Neutrophil (primary cell): Measurements from ENCODE around the gene SRRM3.
"Not testable (repeated sequence)": the region's sequence is repeated elsewhere in the genome, so short reads cannot be mapped to it uniquely, and the experiment has no call there.

Experiments used
- H3K27ac ChIP-seq: fragments of 200-600 bp; sonication (generic); 2 replicates; pipeline ENCODE4 v1.5.1; 2016; ENCODE audit warnings: mild to moderate bottlenecking, moderate library complexity
- H3K27me3 ChIP-seq: fragments of 200-600 bp; sonication (generic); 2 replicates; pipeline ENCODE4 v1.6.0; 2016; ENCODE audit warnings: mild to moderate bottlenecking
- H3K36me3 ChIP-seq: fragments of 200-600 bp; sonication (generic); 2 replicates; pipeline ENCODE4 v1.5.1; 2017
- H3K4me1 ChIP-seq, 2 experiments: fragments of 200-600 bp in 1 of 2; sonication (generic) in 1 of 2; 1 replicate in 1 of 2; 2 replicates in 1 of 2; pipeline versions ENCODE4 v1.5.1 to v1.6.1; 2013 to 2016; ENCODE audit warnings: low read depth in 1 of 2, low read length in 1 of 2, mild to moderate bottlenecking in 1 of 2, moderate library complexity in 1 of 2; ENCODE audit not compliant: control insufficient read depth in 1 of 2, insufficient read depth in 1 of 2
- H3K4me3 ChIP-seq, 2 experiments: fragments of 200-600 bp in 1 of 2; sonication (generic) in 1 of 2; 1 replicate in 1 of 2; 2 replicates in 1 of 2; pipeline ENCODE4 v1.5.1; 2013 to 2016; ENCODE audit warnings: low read depth in 1 of 2, low read length in 1 of 2, mild to moderate bottlenecking in 1 of 2, moderate library complexity in 1 of 2
- H3K9me3 ChIP-seq: fragments of 200-600 bp; sonication (generic); 2 replicates; pipeline ENCODE4 v1.5.1; 2016
- CTCF ChIP-seq: fragments of 200-600 bp; sonication (generic); IDR thresholded peaks from 2 replicates; pipeline ENCODE4 v1.5.1; 2016; ENCODE audit warnings: antibody characterized with exemption

Gene SRRM3

GRCh38 chr7:76236224-76236623 is 34.5 kb downstream of the SRRM3 start:
- TF ChIP-seq CTCF = no peak
- H3K36me3 ChIP-seq = no peaks in the 10 kb centered on the region
- H3K4me3 ChIP-seq = no peak overlapping the region
- no peak overlapping the region for H3K27ac ChIP-seq
- no peaks in the 10 kb centered on the region for H3K9me3 ChIP-seq
- peaks cover 77% of the 10 kb centered on the region for H3K27me3 ChIP-seq
- peaks cover 0 to 5% of the 10 kb centered on the region in 2 experiments for H3K4me1 ChIP-seq

GRCh38 chr7:76238326-76238725 is 36.6 kb downstream of the SRRM3 start:
- Histone ChIP-seq H3K4me3 (no peak overlapping the region), H3K36me3 (no peaks in the 10 kb centered on the region), H3K27ac (no peak overlapping the region), H3K4me1 (peaks cover 0 to 5% of the 10 kb centered on the region in 2 experiments), H3K9me3 (no peaks in the 10 kb centered on the region), H3K27me3 (peaks cover 56% of the 10 kb centered on the region)
- TF ChIP-seq CTCF = no peak

- H3K36me3 ChIP-seq = no peaks in the 10 kb centered on the region
- no peak overlapping the region for H3K4me3 ChIP-seq
- no peak overlapping the region for H3K27ac ChIP-seq
- TF ChIP-seq CTCF = no peak
- peaks cover 41% of the 10 kb centered on the region for H3K27me3 ChIP-seq
- H3K9me3 ChIP-seq = no peaks in the 10 kb centered on the region
- H3K4me1 ChIP-seq = no peaks in the 10 kb centered on the region
Observed at GRCh38 chr7:76241141-76241540, 39.4 kb downstream of the SRRM3 start.

- not testable (repeated sequence) for H3K4me1 ChIP-seq, H3K36me3 ChIP-seq, H3K4me3 ChIP-seq, H3K27ac ChIP-seq, H3K9me3 ChIP-seq
- H3K27me3 ChIP-seq = peaks cover 35% of the 10 kb centered on the region
Observed at GRCh38 chr7:76242517-76243063, 40.9 kb downstream of the SRRM3 start.

GRCh38 chr7:76244781-76245391 is 43.2 kb downstream of the SRRM3 start:
- no peaks in the 10 kb centered on the region for H3K36me3 ChIP-seq
- no peaks in the 10 kb centered on the region for H3K9me3 ChIP-seq
- H3K27ac ChIP-seq = no peak overlapping the region
- H3K27me3 ChIP-seq = peaks cover 17% of the 10 kb centered on the region
- no peak overlapping the region for H3K4me3 ChIP-seq
- no peaks in the 10 kb centered on the region for H3K4me1 ChIP-seq
- TF ChIP-seq CTCF = no peak

- peaks cover 17% of the 10 kb centered on the region for H3K27me3 ChIP-seq
- H3K27ac ChIP-seq = no peak overlapping the region
- no peak overlapping the region for H3K4me3 ChIP-seq
- TF ChIP-seq CTCF = no peak
- H3K4me1 ChIP-seq = no peaks in the 10 kb centered on the region
- no peaks in the 10 kb centered on the region for H3K9me3 ChIP-seq
- no peaks in the 10 kb centered on the region for H3K36me3 ChIP-seq
Observed at GRCh38 chr7:76246804-76247389, 45.2 kb downstream of the SRRM3 start.
